PC-3 (cell line): ENCODE results near the gene DCDC1.

Experiments
- CTCF ChIP-seq: fragments of 300-600 bp; sonication (generic); conservative IDR thresholded peaks from 2 replicates; pipeline ENCODE4 v1.5.1; 2017; ENCODE audit warnings: antibody characterized with exemption, low read depth, mild to moderate bottlenecking, low read length
- EZH2 ChIP-seq: fragments of 300-600 bp; sonication (generic); IDR thresholded peaks from one replicate; pipeline ENCODE4 v1.6.1; 2017; ENCODE audit warnings: antibody characterized with exemption, mild to moderate bottlenecking, low read length; ENCODE audit not compliant: unreplicated experiment
- EZH2phosphoT487 ChIP-seq: fragments of 300-600 bp; sonication (generic); IDR thresholded peaks from 2 replicates; pipeline ENCODE4 v1.6.1; 2018; ENCODE audit warnings: mild to moderate bottlenecking, antibody characterized with exemption, low read length, borderline replicate concordance

- TF ChIP-seq CTCF (no peak), EZH2phosphoT487 (no peak), EZH2 (no peak)
Measured at GRCh38 chr11:30875806-30876205, 493.7 kb downstream of the DCDC1 start.
